ENCODE results near the gene BCAP31. TPM values are rescaled to one million over a fixed set of nuclear protein-coding genes. Genes with fewer than 3 reads are reported as not detected.

The BCAP31 gene
- total RNA-seq, 2 donors from 2014 or later = 82.7 to 104 TPM

- peaks cover 20 to 52% of the 10 kb centered on the region in 2 donors for H3K4me1 ChIP-seq (ENCODE audit: control insufficient read depth in 1 of 2, low read depth in 2 of 2)
- no peak for DNase-seq (ENCODE audit: low spot score)
These were observed 1.7 kb upstream of the BCAP31 start for GRCh38 chrX:153725832-153726285.

GRCh38 chrX:153725039-153725831 lies 1.0 kb upstream of the BCAP31 start:
- Histone ChIP-seq H3K4me1 (ENCODE audit: control insufficient read depth in 1 of 2, low read depth in 2 of 2) (peaks cover 20 to 52% of the 10 kb centered on the region in 2 donors), H3K4me3 (peak overlapping the region; percentile 80), H3K36me3 (peaks cover 3% of the 10 kb centered on the region), H3K27me3 (replicated peaks; ENCODE audit: insufficient read depth) (no peaks in the 10 kb centered on the region), H3K27ac (peak overlapping the region; percentile 83 to 90), H3K9me3 (no peaks in the 10 kb centered on the region)
- ATAC-seq (ENCODE audit: insufficient number of reproducible peaks, low FRiP score, low read depth) = no peak
- DNase-seq (ENCODE audit: low spot score) = no peak
- TF ChIP-seq CTCF (IDR thresholded peaks at IDR 0.05) = no peak

More at GRCh38 chrX:153725832-153726285, 1.7 kb upstream of the BCAP31 start:
- Histone ChIP-seq H3K27me3 (replicated peaks; ENCODE audit: insufficient read depth) (no peaks in the 10 kb centered on the region), H3K27ac (peak overlapping the region; percentile 83 to 90), H3K9me3 (no peaks in the 10 kb centered on the region), H3K4me3 (peak overlapping the region; percentile 80), H3K36me3 (peaks cover 3% of the 10 kb centered on the region)
- TF ChIP-seq CTCF (IDR thresholded peaks at IDR 0.05) = no peak
- ATAC-seq (ENCODE audit: insufficient number of reproducible peaks, low FRiP score, low read depth) = no peak

GRCh38 chrX:153723351-153724251 lies 586 bp downstream of the BCAP31 start:
- TF ChIP-seq CTCF (IDR thresholded peaks at IDR 0.05) = no peak
- Histone ChIP-seq H3K27ac (peak overlapping the region; percentile 56 to 90), H3K27me3 (replicated peaks; ENCODE audit: insufficient read depth) (no peaks in the 10 kb centered on the region), H3K9me3 (no peaks in the 10 kb centered on the region), H3K36me3 (peaks cover 5% of the 10 kb centered on the region), H3K4me3 (peak overlapping the region; percentile 80), H3K4me1 (ENCODE audit: control insufficient read depth in 1 of 2, low read depth in 2 of 2) (peaks cover 20 to 51% of the 10 kb centered on the region in 2 donors)
- no peak for ATAC-seq (ENCODE audit: insufficient number of reproducible peaks, low FRiP score, low read depth)
- DNase-seq (ENCODE audit: low spot score) = no peak

GRCh38 chrX:153722704-153723350 lies 1.4 kb downstream of the BCAP31 start:
- TF ChIP-seq CTCF (IDR thresholded peaks at IDR 0.05) = no peak
- H3K27me3 ChIP-seq (replicated peaks; ENCODE audit: insufficient read depth) = no peaks in the 10 kb centered on the region
- peak overlapping the region; percentile 80 for H3K4me3 ChIP-seq
- peaks cover 5% of the 10 kb centered on the region for H3K36me3 ChIP-seq
- peak overlapping the region; percentile 56 to 90 for H3K27ac ChIP-seq
- ATAC-seq (ENCODE audit: insufficient number of reproducible peaks, low FRiP score, low read depth) = no peak
- H3K9me3 ChIP-seq = no peaks in the 10 kb centered on the region
- H3K4me1 ChIP-seq (ENCODE audit: control insufficient read depth in 1 of 2, low read depth in 2 of 2) = peaks cover 19 to 44% of the 10 kb centered on the region in 2 donors
- DNase-seq (ENCODE audit: low spot score) = no peak

All from thoracic aorta (tissue), 2 donors.